Panc1 (cell line): ENCODE data around the gene IQCN. TPM values are rescaled to one million over a fixed set of nuclear protein-coding genes. Genes with fewer than 3 reads are reported as not detected.

ENCODE experiments used
- ATAC-seq: fragments of 200-7000 bp; cut with Tn5 transposase; 2 replicates; pipeline ENCODE4 v1.9.1; 2020; ENCODE audit warnings: mild to moderate bottlenecking, moderate library complexity
- BruUV-seq: library from RNA; stranded (reverse); fragments of 400-500 nt; replicated peaks from 2 replicates; lab custom pipeline; 2021; lab: Mats Ljungman, UMichigan
- CTCF ChIA-PET: fragments of 300-600 bp; sonication (Branson Sonifier 250); formaldehyde crosslinking; loops from one replicate; lab custom pipeline; 2022; ENCODE audit warnings: antibody characterized with exemption; lab: Charles Lee
- POLR2A ChIA-PET: fragments of 300-600 bp; sonication (Branson Sonifier 250); formaldehyde crosslinking; loops from one replicate; lab custom pipeline; 2022; ENCODE audit warnings: antibody characterized with exemption; lab: Charles Lee
- DNase-seq: peaks from one replicate; pipeline ENCODE4 v3.0.0-alpha.2; 2010; ENCODE audit warnings: low read depth, low spot score
- H3K27ac ChIP-seq: 2 replicates; pipeline ENCODE4 v1.5.1; 2011; ENCODE audit warnings: mild to moderate bottlenecking, low read length, inconsistent platforms
- H3K27me3 ChIP-seq: fragments of 200-500 bp; sonication (Bioruptor generic); 2 replicates; pipeline ENCODE4 v1.6.0; 2014; ENCODE audit warnings: low read length, inconsistent platforms; ENCODE audit not compliant: control insufficient read depth, insufficient read depth
- H3K36me3 ChIP-seq: fragments of 200-500 bp; sonication (Bioruptor generic); 2 replicates; pipeline ENCODE4 v1.5.1; 2014; ENCODE audit warnings: inconsistent platforms, mild to moderate bottlenecking, low read length, moderate library complexity; ENCODE audit not compliant: control insufficient read depth, insufficient read depth
- H3K4me1 ChIP-seq: 2 replicates; pipeline ENCODE4 v1.5.1; 2011; ENCODE audit warnings: inconsistent platforms, mild to moderate bottlenecking, low read length, moderate library complexity; ENCODE audit not compliant: control insufficient read depth, insufficient read depth
- H3K4me3 ChIP-seq, 2 experiments: 2 replicates each; pipeline ENCODE4 v1.5.1; 2011 to 2012; ENCODE audit warnings: low read depth in 2 of 2, low read length in 2 of 2, mild to moderate bottlenecking in 2 of 2, inconsistent platforms in 1 of 2, moderate library complexity in 1 of 2
- H3K9me3 ChIP-seq: fragments of 200-500 bp; sonication (Bioruptor generic); 2 replicates; pipeline ENCODE4 v1.5.1; 2014; ENCODE audit warnings: low read depth, mild to moderate bottlenecking, inconsistent platforms, low read length, moderate library complexity; ENCODE audit not compliant: control insufficient read depth, insufficient read depth
- POLR2AphosphoS5 ChIP-seq: IDR thresholded peaks from 2 replicates; pipeline ENCODE4 v1.6.1; 2012; ENCODE audit warnings: mild to moderate bottlenecking, low read depth, low read length, moderate library complexity
- REST ChIP-seq, 2 experiments: IDR thresholded peaks; 2 replicates each; pipeline ENCODE4 v1.6.1; 2011 to 2012; ENCODE audit warnings: low read depth in 2 of 2, control low read depth in 1 of 2, low read length in 1 of 2, mild to moderate bottlenecking in 1 of 2, moderate library complexity in 1 of 2; ENCODE audit not compliant: insufficient read depth in 1 of 2
- SIN3A ChIP-seq: IDR thresholded peaks from 2 replicates; pipeline ENCODE4 v1.6.1; 2012; ENCODE audit warnings: low read depth, mild to moderate bottlenecking, low read length, moderate library complexity, borderline replicate concordance; ENCODE audit not compliant: insufficient read depth
- TCF7L2 ChIP-seq: IDR thresholded peaks from 2 replicates; pipeline ENCODE4 v1.6.1; 2011; ENCODE audit warnings: mild to moderate bottlenecking, low read depth, low read length, inconsistent platforms
- in situ Hi-C: cut with HindIII; loops from 2 replicates; pipeline ENCODE4 v1.10.0; 2016; ENCODE audit warnings: low sequenced_read_pairs, low pct_unique_long_range_greater_than_20kb
- intact Hi-C: fragments of 100-400 bp; cut with micrococcal nuclease; formaldehyde crosslinking; loops from one replicate; pipeline ENCODE4 v1.10.0; 2022; ENCODE audit not compliant: unreplicated experiment
- total RNA-seq: library from RNA; stranded (reverse); gene quantifications from one replicate; pipeline ENCODE4 v1.2.1, GENCODE V29; 2021; ENCODE audit not compliant: unreplicated experiment
- TF ChIP-seq, protein P1 (sequence below): fragments of 450-650 bp; IDR thresholded peaks from 2 replicates; pipeline ENCODE4 v1.5.1; 2017; ENCODE audit warnings: mild to moderate bottlenecking

IQCN gene
- total RNA-seq, 1 experiment from 2014 or later = 2.5 TPM

- Histone ChIP-seq H3K4me1 (no peaks in the 10 kb centered on the region), H3K27me3 (no peaks in the 10 kb centered on the region), H3K9me3 (no peaks in the 10 kb centered on the region), H3K4me3 (no peak overlapping the region), H3K36me3 (no peaks in the 10 kb centered on the region), H3K27ac (no peak overlapping the region)
- TF ChIP-seq TCF7L2 = no peak
- TF ChIP-seq SIN3A = no peak
- TF ChIP-seq, protein P1, sequence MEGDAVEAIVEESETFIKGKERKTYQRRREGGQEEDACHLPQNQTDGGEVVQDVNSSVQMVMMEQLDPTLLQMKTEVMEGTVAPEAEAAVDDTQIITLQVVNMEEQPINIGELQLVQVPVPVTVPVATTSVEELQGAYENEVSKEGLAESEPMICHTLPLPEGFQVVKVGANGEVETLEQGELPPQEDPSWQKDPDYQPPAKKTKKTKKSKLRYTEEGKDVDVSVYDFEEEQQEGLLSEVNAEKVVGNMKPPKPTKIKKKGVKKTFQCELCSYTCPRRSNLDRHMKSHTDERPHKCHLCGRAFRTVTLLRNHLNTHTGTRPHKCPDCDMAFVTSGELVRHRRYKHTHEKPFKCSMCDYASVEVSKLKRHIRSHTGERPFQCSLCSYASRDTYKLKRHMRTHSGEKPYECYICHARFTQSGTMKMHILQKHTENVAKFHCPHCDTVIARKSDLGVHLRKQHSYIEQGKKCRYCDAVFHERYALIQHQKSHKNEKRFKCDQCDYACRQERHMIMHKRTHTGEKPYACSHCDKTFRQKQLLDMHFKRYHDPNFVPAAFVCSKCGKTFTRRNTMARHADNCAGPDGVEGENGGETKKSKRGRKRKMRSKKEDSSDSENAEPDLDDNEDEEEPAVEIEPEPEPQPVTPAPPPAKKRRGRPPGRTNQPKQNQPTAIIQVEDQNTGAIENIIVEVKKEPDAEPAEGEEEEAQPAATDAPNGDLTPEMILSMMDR = no peak
- no peak for TF ChIP-seq POLR2AphosphoS5
- no peak for TF ChIP-seq REST (IDR thresholded peaks at IDR 0.05; ENCODE audit: insufficient read depth in 1 of 2, low read depth in 2 of 2, low read length in 1 of 2)
- in situ Hi-C loops (no loop called here), intact Hi-C loops (no loop called here)
- ChIA-PET POLR2A (interaction anchor here (0.8 kb wide), 1 partner anchor 14 kb away, joined by 9 read pairs; no protein-coding TSS in a partner anchor), CTCF (interaction anchor here (0.5 to 1.0 kb wide), 3 partner anchors 9 to 199 kb away, joined by 3 to 4 read pairs (median 3); no protein-coding TSS in a partner anchor)
- DNase-seq = no peak
- no peak for ATAC-seq
- no TSS peak for BruUV-seq
Observed at GRCh38 chr19:18262917-18263316, 11.3 kb downstream of the IQCN start.

DNA sequence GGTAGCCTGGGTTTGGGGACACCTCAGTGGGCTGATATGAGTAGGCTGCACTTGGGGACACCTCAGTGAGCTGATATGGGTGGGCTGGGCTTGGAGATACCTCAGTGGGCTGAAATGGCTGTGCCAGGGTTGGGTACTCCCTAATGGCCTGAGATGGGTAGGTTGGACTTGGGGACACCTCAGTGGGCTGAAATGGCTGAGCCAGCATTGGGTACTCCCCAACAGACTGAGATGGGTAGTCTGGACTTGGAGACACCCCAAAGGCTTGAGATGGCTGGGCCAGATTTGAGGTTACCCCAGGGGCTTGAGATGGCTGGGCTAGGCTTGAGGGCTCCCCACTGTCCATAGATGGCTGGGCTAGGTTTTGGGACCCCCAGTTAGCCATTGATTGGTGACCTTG is 12.1 kb downstream of the IQCN start:
- TF ChIP-seq POLR2AphosphoS5 (no peak), TCF7L2 (no peak), REST (IDR thresholded peaks at IDR 0.05; ENCODE audit: insufficient read depth in 1 of 2, low read depth in 2 of 2, low read length in 1 of 2) (no peak), SIN3A (no peak)
- TF ChIP-seq, protein P1 = no peak
- no peak overlapping the region for H3K4me3 ChIP-seq
- in situ Hi-C loops (no loop called here), intact Hi-C loops (no loop called here)
- POLR2A ChIA-PET = no interaction called here
- H3K36me3 ChIP-seq = no peaks in the 10 kb centered on the region
- no TSS peak for BruUV-seq
- no peaks in the 10 kb centered on the region for H3K4me1 ChIP-seq
- no peak for DNase-seq
- no peak for ATAC-seq
- H3K9me3 ChIP-seq = no peaks in the 10 kb centered on the region
- CTCF ChIA-PET = interaction anchor here (0.5 kb wide), 1 partner anchor 198 kb away, joined by 4 read pairs; no protein-coding TSS in a partner anchor
- H3K27me3 ChIP-seq = no peaks in the 10 kb centered on the region
- H3K27ac ChIP-seq = no peak overlapping the region
